ENCODE results near the gene INPP5D. TPM values are rescaled to one million over a fixed set of nuclear protein-coding genes. Genes with fewer than 3 reads are reported as not detected.

INPP5D gene
- total and polyA plus RNA-seq, 2 of the 8 experiments (the other 6 are each of a cell fraction or from before 2014, with no cell fraction given): 4.5 to 7.1 TPM

DNA sequence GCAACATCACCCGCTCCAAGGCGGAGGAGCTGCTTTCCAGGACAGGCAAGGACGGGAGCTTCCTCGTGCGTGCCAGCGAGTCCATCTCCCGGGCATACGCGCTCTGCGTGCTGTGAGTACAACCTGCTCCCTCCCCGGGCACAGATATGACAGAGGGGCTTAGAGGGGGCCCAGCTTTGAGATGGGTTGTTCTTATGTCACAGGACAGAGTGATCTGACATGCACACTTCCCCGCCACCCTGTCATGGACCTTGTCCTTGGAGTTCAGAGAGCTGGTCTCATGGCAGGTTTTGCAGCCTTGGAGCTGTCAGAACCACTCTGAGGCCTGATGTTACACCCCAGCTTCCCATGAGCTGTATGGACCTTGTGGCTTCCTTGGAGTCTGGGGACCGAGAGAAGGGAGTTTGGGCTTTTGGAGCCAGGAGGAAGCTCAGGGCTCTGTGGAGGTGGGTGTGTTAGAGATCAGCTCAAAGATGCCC, 398 bp downstream of the INPP5D start (continued):
- no peak for TF ChIP-seq SRF (IDR thresholded peaks at IDR 0.05; ENCODE audit: low read depth, low read length)
- no peak for TF ChIP-seq MAX (IDR thresholded peaks at IDR 0.05)
- no peak for TF ChIP-seq E2F6 (IDR thresholded peaks at IDR 0.05)
- TF ChIP-seq CREB1 (IDR thresholded peaks at IDR 0.05): no peak
- TF ChIP-seq NANOG (IDR thresholded peaks at IDR 0.05; ENCODE audit: insufficient read depth, low read depth, low read length, poor library complexity, severe bottlenecking): no peak
- no peak for TF ChIP-seq CEBPB (IDR thresholded peaks at IDR 0.05; ENCODE audit: low read depth, low read length)

Measured in H1 (cell line).